GM23338 (cell line): ENCODE data around the gene TENT5C.

ENCODE experiments used
- CREB1 ChIP-seq: fragments of 250-450 bp; sonication (Bioruptor Pico); IDR thresholded peaks from 2 replicates; pipeline ENCODE4 v1.5.0; 2020; ENCODE audit warnings: low read depth, mild to moderate bottlenecking, moderate library complexity
- CTCF ChIP-seq, 2 experiments: fragments of 200-600 bp in 1 of 2; sonication (generic) in 1 of 2; conservative IDR thresholded peaks; 2 replicates each; pipeline versions ENCODE4 v1.5.1 to v1.6.1; 2016 to 2017; ENCODE audit warnings: antibody characterized with exemption in 2 of 2, low read depth in 2 of 2, mild to moderate bottlenecking in 2 of 2, moderate library complexity in 1 of 2
- EZH2 ChIP-seq: fragments of 200-600 bp; sonication (generic); IDR thresholded peaks from one replicate; pipeline ENCODE4 v1.8.0; 2017; ENCODE audit warnings: antibody characterized with exemption, mild to moderate bottlenecking, low read depth; ENCODE audit not compliant: unreplicated experiment
- EZH2phosphoT487 ChIP-seq: fragments of 200-600 bp; sonication (generic); IDR thresholded peaks from one replicate; pipeline ENCODE4 v1.8.1; 2018; ENCODE audit warnings: antibody characterized with exemption; ENCODE audit not compliant: unreplicated experiment
- JUNB ChIP-seq: IDR thresholded peaks from one replicate; pipeline ENCODE4 v1.6.1; 2016; ENCODE audit warnings: antibody characterized with exemption; ENCODE audit not compliant: unreplicated experiment
- POLR2AphosphoS5 ChIP-seq: IDR thresholded peaks from 2 replicates; pipeline ENCODE4 v1.6.1; 2016; ENCODE audit warnings: antibody characterized with exemption, low read depth
- REST ChIP-seq: IDR thresholded peaks from one replicate; pipeline ENCODE4 v1.6.1; 2018; ENCODE audit warnings: antibody characterized with exemption; ENCODE audit not compliant: unreplicated experiment

DNA sequence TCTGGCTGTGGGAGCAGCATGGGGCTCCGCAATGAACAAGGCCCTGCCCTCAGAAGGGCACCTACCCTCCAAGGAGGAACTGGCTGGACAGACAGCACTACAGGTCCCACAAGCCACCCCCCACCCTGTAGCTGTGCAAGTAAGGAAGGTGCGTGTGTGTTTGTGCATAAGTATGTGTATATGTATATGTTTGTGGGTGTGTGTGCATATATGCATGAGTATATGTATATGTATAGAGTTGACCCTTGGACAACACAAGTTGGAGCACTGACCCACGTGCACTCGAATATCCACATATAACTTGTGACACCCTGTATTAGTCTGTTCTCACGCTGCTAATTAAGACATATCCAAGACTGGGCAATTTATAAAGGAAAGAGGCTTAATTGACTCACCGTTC, 22.6 kb upstream of the TENT5C start:
- TF ChIP-seq CTCF (conservative IDR thresholded peaks at IDR 0.05; ENCODE audit: low read depth in 2 of 2), result no peak
- TF ChIP-seq POLR2AphosphoS5, result no peak
- TF ChIP-seq REST, result no peak
- TF ChIP-seq EZH2, result no peak
- TF ChIP-seq EZH2phosphoT487, result no peak
- TF ChIP-seq CREB1, result no peak
- no peak for TF ChIP-seq JUNB
